ENCODE data around the gene THRB. TPM values are rescaled to one million over a fixed set of nuclear protein-coding genes. Genes with fewer than 3 reads are reported as not detected.

THRB gene
- total and polyA plus RNA-seq, 9 of the 15 experiments (the other 6 are each of a cell fraction or from before 2014, with no cell fraction given), result 1.7 to 14.9 (median 6.9) TPM

DNA sequence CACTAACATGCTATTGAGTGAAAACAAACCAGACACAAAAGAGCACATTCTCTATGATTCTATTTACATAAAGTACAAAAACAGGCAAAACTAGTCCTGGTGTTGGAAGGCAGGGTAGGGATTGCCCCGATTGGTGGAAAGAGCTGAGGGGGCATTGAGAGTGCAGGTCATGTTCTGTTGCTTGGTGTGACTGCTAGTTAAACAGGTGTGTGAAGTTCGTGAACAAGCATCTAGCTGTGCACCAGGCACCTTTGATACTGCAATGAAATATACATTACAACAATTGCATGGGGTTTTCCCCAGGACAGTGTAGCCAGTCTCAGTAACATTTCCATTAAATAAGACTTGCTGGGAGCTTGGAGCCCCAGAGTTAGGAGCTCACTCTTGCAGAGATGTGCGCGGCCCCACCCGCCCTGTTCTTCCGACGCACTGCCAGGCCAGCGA, 26.3 kb upstream of the THRB start (continued):
- no peak for TF ChIP-seq MECOM (CRISPR knock-in tag; IDR thresholded peaks at IDR 0.05)
- TF ChIP-seq, protein P1, sequence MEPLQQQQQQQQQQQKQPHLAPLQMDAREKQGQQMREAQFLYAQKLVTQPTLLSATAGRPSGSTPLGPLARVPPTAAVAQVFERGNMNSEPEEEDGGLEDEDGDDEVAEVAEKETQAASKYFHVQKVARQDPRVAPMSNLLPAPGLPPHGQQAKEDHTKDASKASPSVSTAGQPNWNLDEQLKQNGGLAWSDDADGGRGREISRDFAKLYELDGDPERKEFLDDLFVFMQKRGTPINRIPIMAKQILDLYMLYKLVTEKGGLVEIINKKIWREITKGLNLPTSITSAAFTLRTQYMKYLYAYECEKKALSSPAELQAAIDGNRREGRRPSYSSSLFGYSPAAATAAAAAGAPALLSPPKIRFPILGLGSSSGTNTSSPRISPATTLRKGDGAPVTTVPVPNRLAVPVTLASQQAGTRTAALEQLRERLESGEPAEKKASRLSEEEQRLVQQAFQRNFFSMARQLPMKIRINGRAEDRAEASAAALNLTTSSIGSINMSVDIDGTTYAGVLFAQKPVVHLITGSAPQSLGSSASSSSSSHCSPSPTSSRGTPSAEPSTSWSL (CRISPR knock-in tag; IDR thresholded peaks at IDR 0.05; ENCODE audit: borderline replicate concordance), result no peak
- TF ChIP-seq, protein P2, sequence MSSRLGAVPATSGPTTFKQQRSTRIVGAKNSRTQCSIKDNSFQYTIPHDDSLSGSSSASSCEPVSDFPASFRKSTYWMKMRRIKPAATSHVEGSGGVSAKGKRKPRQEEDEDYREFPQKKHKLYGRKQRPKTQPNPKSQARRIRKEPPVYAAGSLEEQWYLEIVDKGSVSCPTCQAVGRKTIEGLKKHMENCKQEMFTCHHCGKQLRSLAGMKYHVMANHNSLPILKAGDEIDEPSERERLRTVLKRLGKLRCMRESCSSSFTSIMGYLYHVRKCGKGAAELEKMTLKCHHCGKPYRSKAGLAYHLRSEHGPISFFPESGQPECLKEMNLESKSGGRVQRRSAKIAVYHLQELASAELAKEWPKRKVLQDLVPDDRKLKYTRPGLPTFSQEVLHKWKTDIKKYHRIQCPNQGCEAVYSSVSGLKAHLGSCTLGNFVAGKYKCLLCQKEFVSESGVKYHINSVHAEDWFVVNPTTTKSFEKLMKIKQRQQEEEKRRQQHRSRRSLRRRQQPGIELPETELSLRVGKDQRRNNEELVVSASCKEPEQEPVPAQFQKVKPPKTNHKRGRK (tag; IDR thresholded peaks at IDR 0.05), result no peak
- no peak for TF ChIP-seq EWSR1 (IDR thresholded peaks at IDR 0.05; ENCODE audit: borderline replicate concordance, low read depth, partially characterized antibody)

DNA sequence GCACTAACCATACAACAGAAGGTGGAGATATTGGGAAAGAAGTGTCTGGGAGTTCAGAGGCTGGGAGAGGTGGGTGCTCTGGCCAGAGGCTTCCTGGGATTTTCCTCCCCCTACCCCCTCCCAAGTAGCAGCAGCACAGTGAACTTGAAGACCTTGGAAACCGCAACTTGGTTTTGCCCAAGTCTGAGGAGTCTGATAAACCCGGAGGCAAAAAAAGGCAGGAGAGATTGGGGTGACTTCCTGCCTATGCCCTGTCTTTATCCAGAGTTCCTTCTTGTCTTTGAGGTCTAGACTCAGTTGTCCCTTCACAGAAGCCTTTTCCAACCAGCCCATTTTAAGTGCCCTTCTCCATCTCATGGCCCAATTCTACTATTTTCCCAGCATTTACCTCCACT, 25.4 kb upstream of the THRB start:
- H3K79me2 ChIP-seq (ENCODE audit: control insufficient read depth, insufficient read depth, low read length), result no peaks in the 10 kb centered on the region
- ChIA-PET CTCF (ENCODE audit: low intra/inter-chr PET ratio) (interaction anchor here (0.5 kb wide), 1 partner anchor 302 kb away, joined by 3 read pairs; no protein-coding TSS in a partner anchor), POLR2A (interaction anchor here (0.9 to 1.8 kb wide), 2 partner anchors 19 to 24 kb away, joined by 3 to 11 read pairs; no protein-coding TSS in a partner anchor)
- H4K20me1 ChIP-seq (replicated peaks; ENCODE audit: control insufficient read depth, insufficient read depth, low read length), result no peaks in the 10 kb centered on the region
- peak overlapping the region; percentile 87 for H2AFZ ChIP-seq (ENCODE audit: low read depth, low read length)
- in situ Hi-C loops (cut with MboI) (no loop called here), intact Hi-C loops (cut with micrococcal nuclease) (loop anchor here (2.0 to 10.0 kb wide), 2 partner anchors 23 to 125 kb away; no protein-coding TSS in a partner anchor)
- H3K4me1 ChIP-seq (replicated peaks in 1 of 2; ENCODE audit: control insufficient read depth in 2 of 2, insufficient read depth in 2 of 2, low read length in 2 of 2), result peaks cover 26 to 28% of the 10 kb centered on the region in 2 experiments
- FAIRE-seq, result peak; percentile 83
- WGBS (ENCODE audit: insufficient coverage, low coverage, missing lambda C conversion rate), result 0% methylated on average over 2 of the region's 2 CpGs
- no peaks in the 10 kb centered on the region for H3K27me3 ChIP-seq (ENCODE audit: control insufficient read depth in 2 of 2, insufficient read depth in 2 of 2, low read length in 2 of 2)
- no peaks in the 10 kb centered on the region for H3K36me3 ChIP-seq (ENCODE audit: control insufficient read depth, insufficient read depth, low read length)
- H3K9me3 ChIP-seq (replicated peaks; ENCODE audit: control insufficient read depth, insufficient read depth, low read depth, low read length), result no peaks in the 10 kb centered on the region
- DNase-seq (ENCODE audit: extremely low read depth in 1 of 4, low spot score in 3 of 4), result peak in 2 of 4 experiments; percentile 77 to 86
- H3K9ac ChIP-seq (ENCODE audit: insufficient read depth in 1 of 2, low read depth in 2 of 2, low read length in 2 of 2), result peak overlapping the region; percentile 8 to 51; a peak in 3 of 4 replicates
- 0 out of 2 replicates have a peak overlapping the region, but pooled peaks have one; percentile 24 for H3K4me3 ChIP-seq
- peak; percentile 39 for ATAC-seq
- H3K27ac ChIP-seq (ENCODE audit: extremely low read depth, low read depth, low read length), result peak overlapping the region; percentile 31; the same call in 1 of the 3 replicates
- no peaks in the 10 kb centered on the region for H3K9me1 ChIP-seq (ENCODE audit: control insufficient read depth, insufficient read depth, low read length)
- BruUV-seq (replicated peaks), result no TSS peak
- peak overlapping the region; percentile 81 for H3K4me2 ChIP-seq (ENCODE audit: insufficient read depth, low read length)
- peak; percentile 19; the same call in 1 of the 2 replicates for TF ChIP-seq SOX6 (IDR thresholded peaks at IDR 0.05)
- TF ChIP-seq NCOA4 (IDR thresholded peaks at IDR 0.05; ENCODE audit: partially characterized antibody), result no peak
- TF ChIP-seq SMARCA4 (IDR thresholded peaks at IDR 0.05), result peak; percentile 78
- peak; percentile 83 for TF ChIP-seq EP300 (IDR thresholded peaks at IDR 0.05; ENCODE audit: low read length)
- peak; percentile 83 for TF ChIP-seq TAL1 (IDR thresholded peaks at IDR 0.05)
- peak; percentile 95 for TF ChIP-seq CBFA2T3 (IDR thresholded peaks at IDR 0.05)
- TF ChIP-seq MTA2 (IDR thresholded peaks at IDR 0.05; ENCODE audit: low read depth), result peak; percentile 72
- TF ChIP-seq NCOR1 (IDR thresholded peaks at IDR 0.05), result peak; percentile 87
- TF ChIP-seq DMBX1 (CRISPR knock-in tag; IDR thresholded peaks at IDR 0.05; ENCODE audit: borderline replicate concordance), result peak; percentile 72; the same call in 1 of the 2 replicates
- TF ChIP-seq ESRRA (IDR thresholded peaks at IDR 0.05; ENCODE audit: borderline replicate concordance, low read depth), result peak; percentile 62; the same call in 1 of the 2 replicates
- peak; percentile 33; the same call in 1 of the 2 replicates for TF ChIP-seq FOXM1 (IDR thresholded peaks at IDR 0.05; ENCODE audit: low read depth)
- no peak for TF ChIP-seq FOXM1 (CRISPR knock-in tag; IDR thresholded peaks at IDR 0.05; ENCODE audit: low read depth)
- no peak for TF ChIP-seq KDM2B (CRISPR knock-in tag; IDR thresholded peaks at IDR 0.05)
- TF ChIP-seq, protein P3, sequence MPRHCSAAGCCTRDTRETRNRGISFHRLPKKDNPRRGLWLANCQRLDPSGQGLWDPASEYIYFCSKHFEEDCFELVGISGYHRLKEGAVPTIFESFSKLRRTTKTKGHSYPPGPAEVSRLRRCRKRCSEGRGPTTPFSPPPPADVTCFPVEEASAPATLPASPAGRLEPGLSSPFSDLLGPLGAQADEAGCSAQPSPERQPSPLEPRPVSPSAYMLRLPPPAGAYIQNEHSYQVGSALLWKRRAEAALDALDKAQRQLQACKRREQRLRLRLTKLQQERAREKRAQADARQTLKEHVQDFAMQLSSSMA (CRISPR knock-in tag; IDR thresholded peaks at IDR 0.05), result no peak
- peak in 1 of 2 experiments; percentile 83; a peak in 2 of 4 replicates for TF ChIP-seq RCOR1 (IDR thresholded peaks at IDR 0.05; ENCODE audit: borderline replicate concordance in 1 of 2, low read depth in 2 of 2, low read length in 2 of 2)

Measured in K562 (cell line).